ENCODE measurements around the gene CBLC. TPM values are rescaled to one million over a fixed set of nuclear protein-coding genes. Genes with fewer than 3 reads are reported as not detected.

CBLC gene
- total RNA-seq, 3 donors from 2014 or later (not counting 1 experiment from before 2014, with no cell fraction given) = not detected

- Histone ChIP-seq H3K4me3 (ENCODE audit: low read length) (no peak overlapping the region), H3K27me3 (ENCODE audit: control insufficient read depth, insufficient read depth, low read length) (no peaks in the 10 kb centered on the region), H3K9me3 (ENCODE audit: control insufficient read depth, insufficient read depth, low read length) (no peaks in the 10 kb centered on the region), H3K36me3 (ENCODE audit: control insufficient read depth, insufficient read depth, low read length) (no peaks in the 10 kb centered on the region), H3K27ac (ENCODE audit: low read length) (no peak overlapping the region), H3K4me1 (ENCODE audit: control insufficient read depth, insufficient read depth, low read length) (no peaks in the 10 kb centered on the region)
- TF ChIP-seq, protein P1, sequence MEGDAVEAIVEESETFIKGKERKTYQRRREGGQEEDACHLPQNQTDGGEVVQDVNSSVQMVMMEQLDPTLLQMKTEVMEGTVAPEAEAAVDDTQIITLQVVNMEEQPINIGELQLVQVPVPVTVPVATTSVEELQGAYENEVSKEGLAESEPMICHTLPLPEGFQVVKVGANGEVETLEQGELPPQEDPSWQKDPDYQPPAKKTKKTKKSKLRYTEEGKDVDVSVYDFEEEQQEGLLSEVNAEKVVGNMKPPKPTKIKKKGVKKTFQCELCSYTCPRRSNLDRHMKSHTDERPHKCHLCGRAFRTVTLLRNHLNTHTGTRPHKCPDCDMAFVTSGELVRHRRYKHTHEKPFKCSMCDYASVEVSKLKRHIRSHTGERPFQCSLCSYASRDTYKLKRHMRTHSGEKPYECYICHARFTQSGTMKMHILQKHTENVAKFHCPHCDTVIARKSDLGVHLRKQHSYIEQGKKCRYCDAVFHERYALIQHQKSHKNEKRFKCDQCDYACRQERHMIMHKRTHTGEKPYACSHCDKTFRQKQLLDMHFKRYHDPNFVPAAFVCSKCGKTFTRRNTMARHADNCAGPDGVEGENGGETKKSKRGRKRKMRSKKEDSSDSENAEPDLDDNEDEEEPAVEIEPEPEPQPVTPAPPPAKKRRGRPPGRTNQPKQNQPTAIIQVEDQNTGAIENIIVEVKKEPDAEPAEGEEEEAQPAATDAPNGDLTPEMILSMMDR (IDR thresholded peaks at IDR 0.05) = no peak
- Mint-ChIP-seq H3K4me1 (no peaks in the 10 kb centered on the region), H3K27me3 (ENCODE audit: low read depth in 2 of 2) (peaks cover 0 to 3% of the 10 kb centered on the region in 2 donors), H3K27ac (no peak overlapping the region), H3K4me3 (no peak overlapping the region), H3K36me3 (no peaks in the 10 kb centered on the region), H3K9me3 (no peaks in the 10 kb centered on the region)
- WGBS (ENCODE audit: insufficient coverage) = 85% methylated on average over 12 of the region's 13 CpGs
- intact Hi-C loops (cut with micrococcal nuclease) = no loop called here
- DNase-seq = no peak
- no peak for ATAC-seq
These were observed 12.3 kb downstream of the CBLC start for GRCh38 chr19:44789943-44790483.

- intact Hi-C loops (cut with micrococcal nuclease) = no loop called here
- Histone ChIP-seq H3K4me1 (ENCODE audit: control insufficient read depth, insufficient read depth, low read length) (no peaks in the 10 kb centered on the region), H3K36me3 (ENCODE audit: control insufficient read depth, insufficient read depth, low read length) (no peaks in the 10 kb centered on the region), H3K27me3 (ENCODE audit: control insufficient read depth, insufficient read depth, low read length) (no peaks in the 10 kb centered on the region), H3K4me3 (ENCODE audit: low read length) (no peak overlapping the region), H3K27ac (ENCODE audit: low read length) (no peak overlapping the region), H3K9me3 (ENCODE audit: control insufficient read depth, insufficient read depth, low read length) (no peaks in the 10 kb centered on the region)
- ATAC-seq (no peak), DNase-seq (no peak)
- Mint-ChIP-seq H3K27me3 (ENCODE audit: low read depth in 2 of 2) (no peaks in the 10 kb centered on the region), H3K4me3 (no peak overlapping the region), H3K9me3 (no peaks in the 10 kb centered on the region), H3K36me3 (no peaks in the 10 kb centered on the region), H3K27ac (no peak overlapping the region), H3K4me1 (no peaks in the 10 kb centered on the region)
- WGBS (ENCODE audit: insufficient coverage) = 65% methylated on average over 9 of the region's 9 CpGs
- TF ChIP-seq, protein P1 (IDR thresholded peaks at IDR 0.05) = no peak
These were observed 14.6 kb downstream of the CBLC start for GRCh38 chr19:44792281-44792680.

GRCh38 chr19:44794610-44795009, 16.9 kb downstream of the CBLC start:
- Histone ChIP-seq H3K9me3 (ENCODE audit: control insufficient read depth, insufficient read depth, low read length) (no peaks in the 10 kb centered on the region), H3K4me3 (ENCODE audit: low read length) (no peak overlapping the region), H3K27ac (ENCODE audit: low read length) (no peak overlapping the region), H3K4me1 (ENCODE audit: control insufficient read depth, insufficient read depth, low read length) (no peaks in the 10 kb centered on the region), H3K36me3 (ENCODE audit: control insufficient read depth, insufficient read depth, low read length) (no peaks in the 10 kb centered on the region), H3K27me3 (ENCODE audit: control insufficient read depth, insufficient read depth, low read length) (no peaks in the 10 kb centered on the region)
- H3K27me3 Mint-ChIP-seq (ENCODE audit: low read depth in 2 of 2) = no peaks in the 10 kb centered on the region
- TF ChIP-seq, protein P1 (IDR thresholded peaks at IDR 0.05) = no peak
- DNase-seq (no peak), ATAC-seq (no peak)
- H3K4me3 Mint-ChIP-seq = no peak overlapping the region
- no peak overlapping the region for H3K27ac Mint-ChIP-seq
- 86% methylated on average over 4 of the region's 4 CpGs for WGBS (ENCODE audit: insufficient coverage)
- intact Hi-C loops (cut with micrococcal nuclease) = no loop called here
- no peaks in the 10 kb centered on the region for H3K9me3 Mint-ChIP-seq
- H3K4me1 Mint-ChIP-seq = no peaks in the 10 kb centered on the region
- H3K36me3 Mint-ChIP-seq = no peaks in the 10 kb centered on the region

DNA sequence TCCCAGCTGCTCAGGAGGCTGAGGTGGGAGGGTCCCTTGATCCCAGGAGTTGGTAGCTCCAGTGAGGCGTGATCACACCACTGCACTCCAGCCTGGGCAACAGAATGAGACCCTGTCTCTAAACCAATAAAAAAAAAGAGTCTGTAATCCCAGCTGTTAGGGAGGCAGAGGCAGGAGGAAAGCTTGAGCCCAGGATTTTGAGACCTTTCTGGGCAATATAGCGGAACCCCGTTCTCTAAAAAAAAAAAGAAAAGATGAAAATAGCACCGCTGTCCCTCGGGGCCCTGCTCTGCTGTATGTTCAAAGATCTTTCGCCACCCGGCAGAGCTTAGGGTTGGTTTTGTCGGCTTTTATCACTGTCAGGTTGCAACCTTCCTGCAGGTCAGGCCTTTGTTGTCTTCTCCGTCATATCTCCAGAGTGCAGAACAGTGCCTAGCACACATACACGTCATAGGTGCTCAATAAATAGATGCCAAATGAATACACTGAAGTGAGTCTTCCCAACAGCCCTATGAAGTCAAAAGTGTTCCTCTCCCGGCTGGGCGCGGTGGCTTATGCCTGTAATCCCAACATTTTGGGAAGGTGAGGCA, 17.8 kb downstream of the CBLC start:
- H3K27ac ChIP-seq (ENCODE audit: low read length) = no peak overlapping the region

More for the DNA sequence above, 17.8 kb downstream of the CBLC start:
- Histone ChIP-seq H3K27me3 (ENCODE audit: control insufficient read depth, insufficient read depth, low read length) (no peaks in the 10 kb centered on the region), H3K4me3 (ENCODE audit: low read length) (no peak overlapping the region), H3K4me1 (ENCODE audit: control insufficient read depth, insufficient read depth, low read length) (peaks cover 5% of the 10 kb centered on the region), H3K9me3 (ENCODE audit: control insufficient read depth, insufficient read depth, low read length) (no peaks in the 10 kb centered on the region), H3K36me3 (ENCODE audit: control insufficient read depth, insufficient read depth, low read length) (no peaks in the 10 kb centered on the region)
- H3K4me3 Mint-ChIP-seq = no peak overlapping the region
- ATAC-seq (no peak), DNase-seq (no peak)
- intact Hi-C loops (cut with micrococcal nuclease) = no loop called here
- no peak overlapping the region for H3K27ac Mint-ChIP-seq
- WGBS (ENCODE audit: insufficient coverage) = 84% methylated on average over 13 of the region's 13 CpGs
- H3K9me3 Mint-ChIP-seq = no peaks in the 10 kb centered on the region
- H3K4me1 Mint-ChIP-seq = no peaks in the 10 kb centered on the region
- TF ChIP-seq, protein P1 (IDR thresholded peaks at IDR 0.05) = no peak
- no peaks in the 10 kb centered on the region for H3K27me3 Mint-ChIP-seq (ENCODE audit: low read depth in 2 of 2)
- no peaks in the 10 kb centered on the region for H3K36me3 Mint-ChIP-seq

All from natural killer cell (primary cell).